Keratinocyte (primary cell): ENCODE results near the gene CNNM3. TPM values are rescaled to one million over a fixed set of nuclear protein-coding genes. Genes with fewer than 3 reads are reported as not detected.

Experiments
- DNase-seq: peaks from one replicate; pipeline ENCODE4 v3.0.0-alpha.2; 2011; ENCODE audit warnings: low read depth, missing footprints, low spot score
- FAIRE-seq: peaks from 2 replicates; lab custom pipeline; 2011; peaks lifted over from hg19 to GRCh38; lab: Jason Lieb, UNC
- H2AFZ ChIP-seq: 2 replicates; pipeline ENCODE4 v1.6.0; 2012; ENCODE audit warnings: low read length, control low read depth, inconsistent platforms; ENCODE audit not compliant: control insufficient read depth
- H3K27ac ChIP-seq: 2 replicates; pipeline ENCODE4 v1.5.1; 2011; ENCODE audit warnings: low read length; ENCODE audit not compliant: control insufficient read depth, insufficient read depth
- H3K27me3 ChIP-seq: 3 replicates; pipeline ENCODE4 v1.6.0; 2011; ENCODE audit warnings: low read length; ENCODE audit not compliant: control insufficient read depth, insufficient read depth; ENCODE audit errors: extremely low read depth
- H3K36me3 ChIP-seq, 2 experiments: 2 replicates in 1 of 2; 3 replicates in 1 of 2; pipeline ENCODE4 v1.5.1; 2011; ENCODE audit warnings: low read length in 2 of 2, mild to moderate bottlenecking in 1 of 2; ENCODE audit not compliant: control insufficient read depth in 2 of 2, insufficient read depth in 2 of 2; ENCODE audit errors: extremely low read depth in 1 of 2
- H3K4me1 ChIP-seq: 3 replicates; pipeline ENCODE4 v1.5.1; 2011; ENCODE audit warnings: low read length; ENCODE audit not compliant: control insufficient read depth, insufficient read depth; ENCODE audit errors: extremely low read depth
- H3K4me2 ChIP-seq: 3 replicates; pipeline ENCODE4 v1.6.0; 2011; ENCODE audit warnings: low read depth, low read length; ENCODE audit not compliant: control insufficient read depth, insufficient read depth; ENCODE audit errors: extremely low read depth
- H3K4me3 ChIP-seq, 3 experiments: fragments of 200-600 bp in 1 of 3; sonication (generic) in 1 of 3; 2 replicates in 2 of 3; 3 replicates in 1 of 3; pipeline ENCODE4 v1.5.1; 2011 to 2016; ENCODE audit warnings: low read length in 3 of 3, mild to moderate bottlenecking in 3 of 3, control low read depth in 2 of 3, inconsistent platforms in 1 of 3, low read depth in 1 of 3, mixed read lengths in 1 of 3, mixed run types in 1 of 3, moderate library complexity in 1 of 3; ENCODE audit not compliant: control insufficient read depth in 2 of 3, insufficient read depth in 2 of 3; ENCODE audit errors: extremely low read depth in 1 of 3
- H3K79me2 ChIP-seq: 2 replicates; pipeline ENCODE4 v1.6.0; 2012; ENCODE audit warnings: low read length; ENCODE audit not compliant: control insufficient read depth, insufficient read depth
- H3K9ac ChIP-seq: 3 replicates; pipeline ENCODE4 v1.6.0; 2011; ENCODE audit warnings: low read length; ENCODE audit not compliant: control insufficient read depth, insufficient read depth; ENCODE audit errors: extremely low read depth
- H3K9me1 ChIP-seq: 3 replicates; pipeline ENCODE4 v1.6.0; 2011; ENCODE audit warnings: low read length; ENCODE audit not compliant: control insufficient read depth, insufficient read depth; ENCODE audit errors: extremely low read depth
- H3K9me3 ChIP-seq: 2 replicates; pipeline ENCODE4 v1.5.1; 2012; ENCODE audit warnings: low read depth, low read length; ENCODE audit not compliant: control insufficient read depth
- H4K20me1 ChIP-seq: 3 replicates; pipeline ENCODE4 v1.6.0; 2011; ENCODE audit warnings: low read length; ENCODE audit not compliant: control insufficient read depth, insufficient read depth; ENCODE audit errors: extremely low read depth
- CTCF ChIP-seq, 3 experiments: IDR thresholded peaks in 1 of 3; conservative IDR thresholded peaks in 1 of 3; optimal IDR thresholded peaks in 1 of 3; 2 replicates in 2 of 3; 3 replicates in 1 of 3; pipeline versions ENCODE3 to v1.5.1; 2011; ENCODE audit warnings: low read length in 3 of 3, mild to moderate bottlenecking in 3 of 3, moderate library complexity in 2 of 3, control low read depth in 1 of 3, inconsistent platforms in 1 of 3; ENCODE audit not compliant: insufficient read depth in 2 of 3; ENCODE audit errors: extremely low read depth in 1 of 3
- EZH2 ChIP-seq: IDR thresholded peaks from one replicate; pipeline ENCODE4 v1.6.1; 2012; ENCODE audit warnings: inconsistent platforms, mild to moderate bottlenecking, low read length, moderate library complexity
- dilution Hi-C: fragments of 300-500 bp; cut with MboI; formaldehyde crosslinking; loops from one replicate; pipeline ENCODE4 v1.7.0; 2020; ENCODE audit warnings: low sequenced_read_pairs; ENCODE audit not compliant: extremely low pct_ligation_motif_present
- polyA plus RNA-seq, 5 experiments: library from polyadenylated mRNA; depleted of rRNA in 3 of 5; stranded (reverse) in 3 of 5; stranded (forward) in 1 of 5; unstranded in 1 of 5; fragments of >200 nt; gene quantifications; 1 replicate in 1 of 5; 2 replicates in 3 of 5; 3 replicates in 1 of 5; pipeline versions ENCODE4 v1.2.1 to v1.2.3, GENCODE V29; 2011 to 2012; ENCODE audit warnings: missing spikeins in 2 of 5, low read depth in 1 of 5, low replicate concordance in 1 of 5

CNNM3 gene
- polyA plus RNA-seq, 1 donor (not counting 4 experiments of a cell fraction or from before 2014, with no cell fraction given), result 2.3 TPM

DNA sequence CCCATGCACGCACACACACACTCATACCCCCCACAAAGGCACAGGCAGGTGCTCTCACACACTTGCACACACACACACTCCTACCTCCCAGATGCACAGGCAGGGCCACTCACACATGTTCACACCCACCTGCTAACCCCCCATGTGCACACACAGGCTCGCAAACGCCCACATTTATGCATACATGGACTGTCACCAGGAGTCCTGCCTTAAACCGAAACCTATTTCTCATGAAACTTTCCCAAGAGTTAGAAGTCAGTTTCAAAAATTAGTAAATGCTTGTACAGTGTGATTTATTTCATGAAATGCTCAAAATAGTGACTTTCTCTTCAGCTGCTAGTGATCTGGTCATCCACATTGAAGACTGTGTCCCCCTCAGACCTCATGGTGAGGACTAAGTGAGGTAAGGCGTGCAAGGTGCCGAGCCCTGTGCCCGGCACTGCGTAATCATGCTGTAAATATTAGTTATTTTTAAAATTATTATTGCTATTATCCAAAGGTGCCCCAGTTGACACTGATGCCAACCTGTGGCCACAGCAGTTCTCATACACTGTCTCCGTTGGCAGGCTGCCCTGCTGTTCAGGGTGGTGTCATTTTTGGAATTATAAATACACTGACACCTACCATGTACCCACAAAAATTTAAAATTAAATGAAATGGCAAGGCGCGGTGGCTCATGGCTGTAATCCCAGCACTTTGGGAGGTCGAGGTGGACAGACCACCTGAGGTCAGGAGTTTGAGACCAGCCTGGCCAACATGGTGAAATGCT is 43.0 kb upstream of the CNNM3 start:
- no peak overlapping the region for H3K9ac ChIP-seq
- H2AFZ ChIP-seq, result no peak overlapping the region
- no peaks in the 10 kb centered on the region for H3K9me3 ChIP-seq
- H3K4me2 ChIP-seq, result peak overlapping the region; percentile 69
- no peaks in the 10 kb centered on the region for H3K36me3 ChIP-seq
- dilution Hi-C loops, result no loop called here
- TF ChIP-seq CTCF (optimal IDR thresholded peaks at IDR 0.05 in 1 of 3, IDR thresholded peaks at IDR 0.05 in 1 of 3, conservative IDR thresholded peaks at IDR 0.05 in 1 of 3; ENCODE audit: extremely low read depth in 1 of 3, insufficient read depth in 2 of 3, low read length in 3 of 3) (no peak), EZH2 (no peak)
- no peaks in the 10 kb centered on the region for H3K27me3 ChIP-seq
- peaks cover 33% of the 10 kb centered on the region for H3K4me1 ChIP-seq
- H3K27ac ChIP-seq, result no peak overlapping the region
- H3K79me2 ChIP-seq, result no peaks in the 10 kb centered on the region
- no peak overlapping the region for H3K4me3 ChIP-seq
- FAIRE-seq (no peak), DNase-seq (no peak)
- no peaks in the 10 kb centered on the region for H4K20me1 ChIP-seq
- no peaks in the 10 kb centered on the region for H3K9me1 ChIP-seq

DNA sequence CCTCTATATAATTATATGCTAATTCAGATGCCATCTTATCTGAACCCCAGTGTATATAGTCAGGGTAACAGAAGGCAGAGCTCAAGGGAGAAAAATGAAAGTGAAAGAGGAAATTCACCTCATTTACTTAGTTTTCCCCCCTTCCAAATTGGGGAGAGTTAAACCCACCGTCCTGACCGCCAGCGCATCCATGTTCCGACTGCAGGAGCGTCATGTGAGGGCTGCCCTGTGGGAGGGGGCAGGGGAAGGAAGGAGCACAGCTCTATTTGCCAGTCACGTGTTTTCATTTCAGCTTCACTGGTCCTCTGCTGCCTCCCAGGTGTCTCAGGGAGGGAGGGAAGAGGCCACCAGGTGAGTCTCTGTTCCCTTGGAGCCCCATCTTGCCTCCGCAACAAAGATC is 42.1 kb upstream of the CNNM3 start:
- Histone ChIP-seq H3K27ac (no peak overlapping the region), H3K4me3 (peak overlapping the region in 2 of 3 experiments; percentile 7 to 45)
- no peak for FAIRE-seq

More for the DNA sequence above, 42.1 kb upstream of the CNNM3 start:
- Histone ChIP-seq H4K20me1 (no peaks in the 10 kb centered on the region), H3K9ac (no peak overlapping the region), H3K4me1 (peaks cover 27% of the 10 kb centered on the region), H3K79me2 (no peaks in the 10 kb centered on the region), H3K9me1 (no peaks in the 10 kb centered on the region), H3K4me2 (peak overlapping the region; percentile 69), H2AFZ (peak overlapping the region; percentile 83), H3K27me3 (no peaks in the 10 kb centered on the region), H3K36me3 (no peaks in the 10 kb centered on the region), H3K9me3 (no peaks in the 10 kb centered on the region)
- TF ChIP-seq CTCF (optimal IDR thresholded peaks at IDR 0.05 in 1 of 3, IDR thresholded peaks at IDR 0.05 in 1 of 3, conservative IDR thresholded peaks at IDR 0.05 in 1 of 3; ENCODE audit: extremely low read depth in 1 of 3, insufficient read depth in 2 of 3, low read length in 3 of 3) (peak in 1 of 3 experiments; percentile 29), EZH2 (no peak)
- dilution Hi-C loops, result no loop called here
- DNase-seq, result no peak
